Measurements from ENCODE around the gene C7orf25. TPM values are rescaled to one million over a fixed set of nuclear protein-coding genes. Genes with fewer than 3 reads are reported as not detected.

The C7orf25 gene
- total RNA-seq, 3 donors from 2014 or later, result 10.9 to 13.6 (median 11.8) TPM

GRCh38 chr7:42883950-42884349 lies 27.9 kb downstream of the C7orf25 start:
- TF ChIP-seq CTCF (IDR thresholded peaks at IDR 0.05) (no peak), POLR2A (IDR thresholded peaks at IDR 0.05) (no peak), POLR2AphosphoS5 (IDR thresholded peaks at IDR 0.05) (no peak)
- Histone ChIP-seq H3K27ac (no peak overlapping the region), H3K4me1 (no peaks in the 10 kb centered on the region), H3K4me3 (no peak overlapping the region), H3K27me3 (no peaks in the 10 kb centered on the region), H3K9me3 (no peaks in the 10 kb centered on the region), H3K36me3 (no peaks in the 10 kb centered on the region)
- no peak for DNase-seq (ENCODE audit: low spot score in 2 of 2)
- intact Hi-C loops (cut with DNase I; ENCODE audit: low total_unique reads), result no loop called here

GRCh38 chr7:42880392-42880791 lies 31.5 kb downstream of the C7orf25 start:
- Histone ChIP-seq H3K4me3 (no peak overlapping the region), H3K27me3 (no peaks in the 10 kb centered on the region), H3K4me1 (no peaks in the 10 kb centered on the region), H3K36me3 (no peaks in the 10 kb centered on the region), H3K27ac (no peak overlapping the region), H3K9me3 (no peaks in the 10 kb centered on the region)
- intact Hi-C loops (cut with DNase I; ENCODE audit: low total_unique reads), result no loop called here
- TF ChIP-seq POLR2AphosphoS5 (IDR thresholded peaks at IDR 0.05) (no peak), POLR2A (IDR thresholded peaks at IDR 0.05) (no peak), CTCF (IDR thresholded peaks at IDR 0.05) (no peak)
- no peak for DNase-seq (ENCODE audit: low spot score in 2 of 2)

GRCh38 chr7:42878303-42878702 lies 33.6 kb downstream of the C7orf25 start:
- Histone ChIP-seq H3K4me1 (no peaks in the 10 kb centered on the region), H3K36me3 (no peaks in the 10 kb centered on the region), H3K27me3 (no peaks in the 10 kb centered on the region), H3K9me3 (no peaks in the 10 kb centered on the region), H3K4me3 (no peak overlapping the region), H3K27ac (no peak overlapping the region)
- DNase-seq (ENCODE audit: low spot score in 2 of 2), result no peak
- no peak for TF ChIP-seq CTCF (IDR thresholded peaks at IDR 0.05)
- intact Hi-C loops (cut with DNase I; ENCODE audit: low total_unique reads), result loop anchor here (2.0 kb wide), 1 partner anchor 30 kb away; no protein-coding TSS in a partner anchor

GRCh38 chr7:42877862-42878261 lies 34.0 kb downstream of the C7orf25 start:
- no peak for TF ChIP-seq CTCF (IDR thresholded peaks at IDR 0.05)
- no peak for TF ChIP-seq POLR2AphosphoS5 (IDR thresholded peaks at IDR 0.05)
- TF ChIP-seq POLR2A (IDR thresholded peaks at IDR 0.05), result no peak

GRCh38 chr7:42876182-42877068 lies 35.4 kb downstream of the C7orf25 start:
- no peak overlapping the region for H3K27ac ChIP-seq
- intact Hi-C loops (cut with DNase I; ENCODE audit: low total_unique reads), result no loop called here
- no peaks in the 10 kb centered on the region for H3K27me3 ChIP-seq
- no peak for DNase-seq (ENCODE audit: low spot score in 2 of 2)
- no peak overlapping the region for H3K4me3 ChIP-seq
- no peak for TF ChIP-seq POLR2AphosphoS5 (IDR thresholded peaks at IDR 0.05)
- peak; percentile 75 to 80 (median 75) for TF ChIP-seq CTCF (IDR thresholded peaks at IDR 0.05)
- H3K4me1 ChIP-seq, result no peaks in the 10 kb centered on the region
- H3K36me3 ChIP-seq, result no peaks in the 10 kb centered on the region
- no peaks in the 10 kb centered on the region for H3K9me3 ChIP-seq

More at GRCh38 chr7:42877862-42878261, 34.0 kb downstream of the C7orf25 start:
- Histone ChIP-seq H3K9me3 (no peaks in the 10 kb centered on the region), H3K27me3 (no peaks in the 10 kb centered on the region), H3K4me1 (no peaks in the 10 kb centered on the region), H3K27ac (no peak overlapping the region), H3K4me3 (no peak overlapping the region), H3K36me3 (no peaks in the 10 kb centered on the region)
- intact Hi-C loops (cut with DNase I; ENCODE audit: low total_unique reads), result loop anchor here (2.0 kb wide), 1 partner anchor 31 kb away; no protein-coding TSS in a partner anchor
- no peak for DNase-seq (ENCODE audit: low spot score in 2 of 2)

Measured in breast epithelium (tissue), 4 donors.